Middle frontal gyrus (tissue), 1 donor: Measurements from ENCODE around the gene FBXO34.
A peak's percentile ranks its signal among the peaks of the same experiment; 100 is the strongest.

Source experiments
- DNase-seq: peaks from one replicate; pipeline ENCODE4 v3.0.0-alpha.2; 2015; ENCODE audit warnings: low spot score; ENCODE audit errors: extremely low spot score

Gene FBXO34, protein sequence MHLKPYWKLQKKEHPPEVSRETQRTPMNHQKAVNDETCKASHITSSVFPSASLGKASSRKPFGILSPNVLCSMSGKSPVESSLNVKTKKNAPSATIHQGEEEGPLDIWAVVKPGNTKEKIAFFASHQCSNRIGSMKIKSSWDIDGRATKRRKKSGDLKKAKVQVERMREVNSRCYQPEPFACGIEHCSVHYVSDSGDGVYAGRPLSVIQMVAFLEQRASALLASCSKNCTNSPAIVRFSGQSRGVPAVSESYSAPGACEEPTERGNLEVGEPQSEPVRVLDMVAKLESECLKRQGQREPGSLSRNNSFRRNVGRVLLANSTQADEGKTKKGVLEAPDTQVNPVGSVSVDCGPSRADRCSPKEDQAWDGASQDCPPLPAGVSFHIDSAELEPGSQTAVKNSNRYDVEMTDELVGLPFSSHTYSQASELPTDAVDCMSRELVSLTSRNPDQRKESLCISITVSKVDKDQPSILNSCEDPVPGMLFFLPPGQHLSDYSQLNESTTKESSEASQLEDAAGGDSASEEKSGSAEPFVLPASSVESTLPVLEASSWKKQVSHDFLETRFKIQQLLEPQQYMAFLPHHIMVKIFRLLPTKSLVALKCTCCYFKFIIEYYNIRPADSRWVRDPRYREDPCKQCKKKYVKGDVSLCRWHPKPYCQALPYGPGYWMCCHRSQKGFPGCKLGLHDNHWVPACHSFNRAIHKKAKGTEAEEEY

DNA sequence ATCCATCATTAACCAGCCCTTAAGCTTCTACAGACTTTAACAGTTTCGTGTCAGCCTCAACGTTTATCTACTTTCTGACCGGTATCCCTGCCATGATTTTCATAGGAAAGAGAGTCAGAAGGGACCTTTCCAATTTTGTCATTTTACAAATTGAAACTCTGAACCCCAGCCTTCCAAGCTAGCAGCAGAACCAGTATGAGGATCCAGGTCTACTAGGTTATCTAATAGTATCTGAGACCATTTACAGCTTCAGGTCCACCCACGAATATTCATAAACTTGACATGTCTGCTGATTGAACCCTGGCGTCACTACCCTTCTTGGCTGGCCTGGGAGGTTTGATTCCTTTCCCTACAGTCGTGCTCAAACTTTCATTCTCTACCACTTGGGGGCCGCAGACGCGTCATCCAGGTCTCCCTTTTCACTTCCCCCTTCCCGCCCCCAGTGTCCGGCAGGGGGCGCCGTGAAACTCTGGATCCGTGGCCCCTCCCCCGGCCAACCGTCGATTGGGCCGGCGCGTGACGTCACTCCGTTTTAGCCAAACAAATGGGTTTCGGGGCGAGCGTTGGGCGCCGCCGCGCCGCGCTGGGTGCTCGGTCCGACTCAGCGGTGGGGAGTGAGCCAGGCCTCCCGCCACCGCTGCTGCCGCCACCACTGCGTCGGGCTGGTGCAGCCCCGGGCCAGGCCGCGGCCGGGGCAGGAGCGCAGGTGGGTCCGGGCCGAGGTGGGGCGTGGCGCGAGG, at the start of gene FBXO34:
Gene FBXO34 (plus strand): TSS at position 590 of the 740 bp plus-strand sequence. CDS start 78,970 bp downstream, outside the sequence.
- peak; percentile 94 for DNase-seq

DNA sequence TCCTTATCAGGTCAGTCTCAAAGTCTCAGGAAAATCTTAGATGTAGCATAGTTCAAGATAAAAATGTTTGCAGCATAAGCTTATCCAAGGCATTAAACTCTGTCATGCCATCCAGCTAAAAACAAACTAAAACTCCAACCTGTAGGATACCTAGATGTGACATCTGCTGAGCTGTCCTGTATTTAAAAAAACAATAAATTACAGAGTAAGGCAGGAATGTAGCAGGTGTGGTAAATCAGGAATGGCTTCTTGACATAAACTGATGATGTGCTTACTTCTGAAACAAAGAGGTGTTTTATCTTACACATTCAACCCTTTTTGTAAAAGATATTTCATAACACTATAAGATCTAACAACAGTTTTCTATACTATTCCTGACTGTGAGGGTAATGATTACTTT, 49.3 kb upstream of the FBXO34 start:
- no peak for DNase-seq

DNA sequence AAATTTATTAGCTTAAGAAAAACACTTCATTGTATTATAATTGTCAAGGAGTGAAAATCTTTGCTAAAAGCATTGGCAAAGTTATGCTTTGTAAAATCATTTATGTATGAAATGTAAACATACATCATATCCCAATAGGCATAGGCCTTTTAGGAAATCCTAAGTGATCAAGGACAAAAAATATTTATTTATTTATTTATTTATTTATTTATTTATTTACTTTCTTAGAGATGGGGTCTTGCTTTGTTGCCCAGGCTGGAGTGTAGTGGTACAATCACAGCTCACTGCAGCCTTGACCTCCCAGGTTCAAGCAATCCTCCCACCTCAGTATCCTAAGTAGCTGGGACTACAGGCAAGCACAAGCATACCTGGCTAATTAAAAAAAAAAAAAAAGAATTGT, 47.9 kb upstream of the FBXO34 start:
- no peak for DNase-seq

DNA sequence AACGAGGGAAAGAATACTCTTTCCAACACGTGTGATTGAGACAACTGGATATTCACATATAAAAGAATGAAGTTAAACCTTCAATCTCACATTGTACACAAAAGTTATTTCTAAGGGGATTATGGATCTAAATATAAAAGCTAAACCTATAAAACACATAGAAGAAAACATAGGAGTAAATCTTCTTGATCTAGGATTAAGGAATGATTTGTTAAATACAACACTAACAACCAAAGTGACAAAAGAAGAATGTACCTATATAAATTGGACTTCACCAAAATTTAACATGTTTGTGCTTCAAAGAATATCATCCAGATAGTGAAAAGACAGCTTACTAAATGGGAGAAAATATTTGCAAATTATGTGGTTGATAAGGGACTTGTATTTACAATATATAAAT, 43.0 kb upstream of the FBXO34 start:
- DNase-seq, result no peak

DNA sequence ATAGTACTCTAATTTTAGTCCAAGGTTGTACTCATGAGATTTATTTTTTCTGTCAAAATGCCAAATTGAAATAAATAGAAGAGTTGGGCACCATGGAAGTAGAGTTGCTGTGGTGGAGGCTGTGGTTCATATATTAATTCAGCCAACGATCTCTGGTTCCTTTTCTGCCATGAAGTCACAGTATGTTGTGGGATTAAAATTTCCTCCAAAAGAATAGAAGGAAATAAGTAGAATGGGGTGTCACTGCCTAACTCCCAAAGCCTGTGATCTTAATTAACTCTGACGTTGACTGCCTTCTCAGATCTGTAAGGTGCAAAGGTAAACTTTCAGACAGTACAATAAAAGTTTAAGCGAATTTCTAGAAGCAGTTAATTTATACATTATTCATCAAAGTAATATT, 37.6 kb upstream of the FBXO34 start:
- no peak for DNase-seq

DNA sequence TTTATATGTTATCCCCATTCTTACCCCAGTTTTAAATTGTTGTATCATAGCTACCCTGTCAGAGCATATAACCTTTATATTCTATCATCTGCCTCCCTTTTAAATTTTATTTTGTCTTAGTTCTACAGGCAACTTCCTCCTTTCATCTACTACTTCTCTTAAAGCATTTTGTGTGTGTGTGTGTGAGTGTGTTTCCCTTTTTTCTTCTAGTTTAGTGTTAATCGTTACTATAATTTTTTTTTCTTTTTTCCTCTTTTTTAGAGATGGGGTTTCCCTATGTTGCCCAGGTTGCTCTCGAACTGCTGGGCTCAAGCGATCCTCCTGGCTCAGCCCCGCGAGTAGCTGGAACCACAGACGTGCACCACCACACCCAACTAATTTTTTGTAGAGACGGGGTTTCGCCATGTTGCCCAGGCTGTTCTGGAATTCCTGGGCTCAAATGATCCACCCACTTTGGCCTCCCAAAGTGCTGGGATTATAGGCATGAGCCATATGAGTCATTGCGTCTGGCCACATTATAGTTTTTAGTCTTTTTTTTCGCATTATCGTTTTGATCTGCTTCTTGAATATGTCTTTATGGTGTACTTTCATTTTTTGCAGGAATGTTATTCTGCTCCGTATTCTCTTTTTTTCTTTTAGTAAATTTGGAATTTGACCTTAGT, 33.1 kb upstream of the FBXO34 start:
- DNase-seq, result no peak

DNA sequence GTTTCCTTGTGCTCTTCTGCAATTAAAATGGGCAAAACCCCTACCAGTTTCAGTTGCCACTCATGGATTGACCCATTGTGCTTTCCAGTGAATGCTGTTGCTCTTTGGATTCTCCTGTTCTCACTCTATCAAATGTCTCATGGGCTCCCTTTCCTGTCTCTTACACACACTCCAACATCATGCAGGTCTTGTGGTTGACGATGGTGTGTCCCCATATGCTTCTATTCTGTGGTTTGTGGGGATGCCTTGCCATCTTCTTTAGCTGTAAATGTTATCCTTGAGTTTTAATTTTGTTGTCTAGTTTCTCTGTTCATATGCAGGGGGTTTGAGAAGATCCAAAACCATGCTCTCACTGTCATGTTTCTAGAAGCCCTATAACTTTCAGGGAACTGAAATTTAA, 31.9 kb upstream of the FBXO34 start:
- DNase-seq, result no peak

DNA sequence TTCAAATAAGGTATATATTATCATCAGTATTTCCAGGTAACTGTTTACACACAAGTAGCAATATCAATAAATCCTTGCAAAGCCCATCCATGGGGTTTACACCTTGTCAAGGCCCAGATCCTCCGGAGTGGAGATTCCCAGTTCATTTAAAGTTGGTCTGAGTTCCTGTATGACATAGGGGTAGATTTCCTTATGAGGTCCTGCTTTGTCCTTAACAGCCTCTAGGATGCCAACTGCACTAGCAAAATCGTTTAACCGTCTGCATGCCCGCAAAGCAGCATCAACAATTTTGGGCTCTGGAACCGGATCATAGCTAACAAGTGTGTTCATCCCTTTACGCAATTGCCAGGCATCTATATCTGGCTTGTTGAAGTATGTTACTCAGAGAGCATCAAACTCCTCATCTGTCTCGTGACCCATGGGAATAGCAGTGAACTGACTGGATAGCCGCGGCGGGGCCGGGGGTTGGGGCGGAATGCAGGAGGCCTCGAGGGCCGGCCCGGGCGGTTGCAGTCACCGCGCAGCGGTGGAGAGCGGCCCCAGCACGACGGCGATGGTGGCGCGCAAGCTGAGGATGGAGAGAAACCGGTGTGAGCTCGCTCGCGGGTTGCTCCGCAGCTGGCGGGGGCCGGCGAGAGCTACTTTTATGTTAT, 30.6 kb upstream of the FBXO34 start:
- no peak for DNase-seq

DNA sequence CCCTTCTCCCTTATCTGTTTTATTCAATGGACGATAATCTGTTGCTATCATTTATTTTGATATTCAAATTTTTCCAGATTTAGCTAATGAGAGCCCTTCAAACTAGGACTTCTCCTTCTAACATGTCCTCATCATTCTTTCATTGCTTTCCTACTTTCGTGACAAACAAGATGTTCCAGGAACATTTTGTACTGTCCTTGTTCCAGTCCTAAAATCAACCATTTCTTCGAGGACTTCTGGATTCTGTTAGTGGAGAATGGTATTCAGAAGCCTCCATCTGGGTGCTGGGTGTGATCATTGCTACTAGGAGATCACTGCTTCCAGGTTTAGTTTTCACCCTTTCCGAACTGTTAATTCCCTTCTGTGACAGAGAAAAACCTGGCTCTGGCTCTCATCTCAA, 29.5 kb upstream of the FBXO34 start:
- DNase-seq, result no peak

DNA sequence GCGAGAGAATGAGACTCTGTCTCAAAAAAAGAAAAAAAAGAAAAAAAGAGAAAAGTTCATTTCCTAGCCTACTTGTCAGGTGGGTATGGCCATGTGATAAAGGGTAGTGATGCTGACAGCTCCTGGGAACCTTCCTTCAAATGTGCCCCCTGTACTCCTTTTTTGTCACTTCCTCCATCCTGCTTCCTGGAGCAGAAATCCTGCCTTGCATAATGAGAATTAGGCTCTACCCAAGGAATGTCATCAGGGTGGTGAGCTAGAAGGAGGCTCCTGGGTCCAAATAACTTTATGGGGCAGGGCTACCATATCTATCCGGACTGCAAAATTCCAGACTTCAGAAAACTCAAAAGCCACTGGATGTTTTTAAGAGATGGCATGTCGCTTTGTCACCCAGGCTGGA, 27.8 kb upstream of the FBXO34 start:
- no peak for DNase-seq

DNA sequence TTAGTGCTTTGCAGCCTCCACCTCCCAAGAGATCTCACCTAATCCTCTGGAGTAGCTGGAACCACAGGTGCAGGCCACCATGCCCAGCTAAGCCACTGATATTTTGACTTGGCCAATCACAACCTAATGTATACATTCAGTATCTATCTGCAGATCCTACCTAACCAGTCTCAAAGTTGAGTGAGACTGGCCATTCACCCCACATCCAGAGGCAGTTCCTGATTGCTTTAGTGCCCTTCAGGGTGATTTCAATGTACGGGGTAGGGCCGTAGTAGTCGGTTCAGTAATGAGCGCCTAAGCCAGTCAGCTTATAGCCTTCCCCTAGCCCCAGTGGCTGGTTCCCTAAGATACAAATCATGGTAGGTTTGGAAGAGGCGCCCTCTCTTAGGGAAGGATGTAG, 27.4 kb upstream of the FBXO34 start:
- no peak for DNase-seq

DNA sequence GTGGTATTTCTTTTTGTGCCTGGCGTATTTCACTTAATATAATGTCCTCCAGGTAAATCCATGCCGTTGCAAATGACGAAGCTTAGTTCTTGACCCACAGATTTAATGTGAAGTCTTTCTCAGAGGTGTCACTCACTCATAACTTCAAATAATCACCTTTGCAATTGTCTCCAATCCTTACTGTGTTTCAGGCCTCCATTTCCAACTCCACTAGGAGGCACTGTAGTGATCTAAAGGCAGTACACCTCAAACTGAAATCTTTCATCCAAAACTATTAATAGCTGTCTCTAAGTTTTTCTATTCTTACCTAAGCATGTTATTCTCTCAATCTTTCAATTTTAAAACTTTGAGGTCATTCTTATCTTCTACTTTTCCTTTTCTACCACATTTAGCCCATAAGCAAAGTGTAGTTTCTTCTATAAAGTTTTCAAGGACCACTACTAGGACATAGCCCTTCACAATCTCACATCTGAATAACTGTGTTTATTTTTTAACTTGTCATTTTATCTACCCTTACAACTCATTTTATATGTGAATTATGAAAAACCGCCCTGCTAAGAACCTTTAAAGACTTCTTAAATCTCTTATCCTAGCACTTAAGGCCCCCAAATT, 25.5 kb upstream of the FBXO34 start:
- DNase-seq, result no peak

DNA sequence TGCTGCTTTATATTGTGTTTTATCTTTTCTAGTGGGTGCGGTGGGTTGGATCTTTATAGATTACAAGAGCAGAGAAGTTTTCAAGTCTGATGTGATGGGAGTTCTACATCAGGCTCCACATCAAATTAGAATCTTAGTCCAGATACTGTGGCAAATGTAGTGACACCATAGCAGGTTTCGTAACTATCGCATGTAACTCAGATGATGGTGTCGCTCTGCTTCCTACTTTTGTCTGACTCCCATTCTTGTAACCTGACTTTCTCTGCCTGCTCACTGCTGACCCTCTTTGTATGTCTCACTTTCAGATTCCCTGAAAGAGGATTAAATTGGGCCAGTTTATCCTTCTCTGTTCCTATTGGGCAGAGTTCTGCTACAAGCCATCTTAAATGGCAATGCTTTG, 22.8 kb upstream of the FBXO34 start:
- no peak for DNase-seq

DNA sequence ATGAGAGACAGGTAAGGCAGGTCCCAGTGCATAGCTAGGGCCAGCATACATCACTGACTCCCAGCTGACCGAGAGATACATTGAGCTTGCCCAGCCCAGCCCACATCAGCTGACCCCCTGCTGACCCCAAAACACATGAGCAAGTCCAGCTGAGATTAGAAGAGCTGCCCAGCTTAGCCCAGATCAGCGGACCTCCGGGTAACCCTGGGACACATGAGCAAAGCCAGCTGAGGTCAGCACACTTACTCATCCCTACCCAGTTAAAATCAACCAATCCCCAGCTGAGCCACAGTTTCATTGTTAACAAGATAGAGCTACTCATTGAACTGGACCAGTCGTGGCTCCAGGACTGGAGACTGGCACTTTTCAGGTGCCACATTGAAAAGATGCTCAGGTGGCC, 21.8 kb upstream of the FBXO34 start:
- DNase-seq, result no peak

DNA sequence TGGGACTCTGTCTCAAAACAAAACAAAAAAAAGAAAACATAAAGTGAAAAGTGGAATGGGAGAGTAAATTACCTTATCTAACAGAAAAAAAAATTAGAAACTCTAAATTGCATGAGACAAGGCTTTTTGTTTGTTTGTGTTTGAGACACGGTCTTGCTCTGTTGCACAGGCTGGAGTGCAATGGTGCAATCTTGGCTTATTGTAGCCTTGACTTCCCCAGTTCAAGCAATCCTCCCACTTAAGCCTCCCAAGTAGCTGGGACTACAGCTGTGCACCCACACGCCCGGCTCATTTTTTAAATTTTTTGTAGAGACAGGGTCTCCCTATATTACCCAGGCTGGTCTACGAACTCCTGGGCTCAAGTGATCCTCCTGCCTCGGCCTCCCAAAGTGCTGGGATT, 17.9 kb upstream of the FBXO34 start:
- no peak for DNase-seq

DNA sequence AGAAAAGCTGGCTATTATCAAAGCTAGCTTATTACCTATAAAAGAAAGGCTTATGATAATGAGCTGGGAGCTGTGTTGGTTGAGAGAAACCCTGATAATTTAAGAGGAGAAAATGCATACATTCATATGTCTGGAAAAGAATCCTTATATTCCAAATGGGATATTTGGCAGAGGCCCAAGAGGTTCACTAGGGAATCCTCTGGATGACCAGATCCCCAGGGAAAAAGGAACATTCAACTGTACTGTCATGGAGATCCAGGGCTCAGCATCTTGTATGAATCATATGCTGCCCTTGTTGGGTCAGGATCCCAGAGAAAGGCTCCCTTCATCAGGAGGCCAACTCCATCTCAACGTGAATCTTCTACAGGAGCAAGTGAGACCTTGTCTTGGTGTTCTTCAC, 16.6 kb upstream of the FBXO34 start:
- no peak for DNase-seq

DNA sequence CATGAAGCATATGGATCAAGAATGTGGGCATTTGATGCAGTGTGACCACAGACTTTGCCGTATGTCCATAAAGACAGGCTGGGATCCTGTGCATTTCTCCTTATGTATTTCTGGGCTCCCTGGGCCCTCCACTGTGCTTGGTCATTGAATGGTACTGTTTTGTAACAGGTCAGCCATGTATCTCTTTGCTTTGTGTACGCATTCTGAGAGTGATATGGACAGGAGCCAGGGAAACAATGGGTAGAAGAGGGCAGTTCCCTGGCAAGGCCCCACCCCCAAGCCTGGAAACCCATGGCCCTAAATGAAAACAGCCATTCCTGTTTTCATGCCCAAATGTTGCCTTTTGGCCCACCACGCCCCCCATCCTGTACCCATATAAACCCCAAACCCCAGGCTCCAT, 15.2 kb upstream of the FBXO34 start:
- no peak for DNase-seq

DNA sequence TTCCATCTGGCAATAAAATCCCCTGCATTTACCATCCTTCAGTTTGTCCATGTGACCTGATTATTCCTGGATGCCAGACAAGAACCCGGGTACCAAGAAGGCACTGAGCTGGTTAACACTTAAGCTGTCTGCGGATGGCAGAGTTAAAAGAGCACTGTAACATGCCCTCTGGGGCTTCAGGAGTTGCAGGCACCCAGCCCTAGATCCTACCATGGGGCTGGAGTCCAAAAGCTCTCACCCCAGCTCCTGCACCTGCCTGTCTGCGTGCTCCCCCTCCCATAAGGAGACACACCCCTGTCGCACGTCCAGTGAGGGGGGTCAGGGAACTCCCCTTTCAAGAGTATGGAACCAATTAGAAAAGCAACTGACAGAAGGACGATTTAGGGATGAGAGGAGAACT, 14.6 kb upstream of the FBXO34 start:
- DNase-seq, result no peak

DNA sequence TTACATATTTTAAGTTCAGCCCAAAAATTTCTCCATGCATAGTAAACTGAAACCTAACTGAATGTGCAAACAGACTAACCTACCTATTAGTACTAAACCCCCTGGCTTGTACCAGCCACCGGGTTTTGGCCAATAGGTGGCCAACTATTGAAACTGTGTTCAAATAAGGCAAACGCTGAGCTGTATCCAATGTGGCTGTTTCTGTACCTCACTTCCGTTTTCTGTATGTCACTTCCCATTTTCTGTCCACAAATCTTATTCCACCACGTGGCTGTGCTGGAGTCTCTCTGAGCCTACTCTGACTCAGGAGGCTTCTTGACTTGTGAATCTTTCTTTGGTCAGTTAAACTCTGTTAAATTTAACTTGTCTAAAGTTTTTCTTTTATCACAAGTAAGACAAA, 6.0 kb upstream of the FBXO34 start:
- DNase-seq, result no peak

DNA sequence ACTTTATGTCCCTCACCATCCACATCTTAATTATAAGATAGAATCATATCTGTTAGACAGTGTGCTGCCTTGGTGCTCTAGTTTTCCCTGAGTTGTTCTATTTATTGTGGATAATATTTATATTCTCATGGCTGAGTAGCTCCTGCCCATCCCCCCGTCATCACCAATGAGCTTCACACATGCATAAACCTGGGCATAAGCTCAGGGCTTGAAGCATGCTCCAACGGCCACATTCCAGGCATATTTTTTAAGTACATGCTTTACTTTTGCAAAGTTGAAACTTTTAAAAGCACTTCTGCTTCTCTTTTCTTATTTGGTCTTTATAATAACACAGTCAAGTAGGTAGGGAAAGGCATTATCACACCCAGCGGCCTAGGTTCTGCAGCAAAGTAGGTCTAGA, 3.4 kb upstream of the FBXO34 start:
- DNase-seq, result no peak
